ENCODE data around the gene LRRC32.

- TF ChIP-seq POLR2A (IDR thresholded peaks at IDR 0.05; ENCODE audit: low read depth): no peak
- no peak for TF ChIP-seq CTCF (IDR thresholded peaks at IDR 0.05)
- TF ChIP-seq EP300 (IDR thresholded peaks at IDR 0.05): no peak
Observed at GRCh38 chr11:76689313-76690260, 19.0 kb upstream of the LRRC32 start.
